SKM-1 treated with dmso at 0.1 percent for 144 hours (cell line): Measurements from ENCODE around the gene RELL1.

Experiments
- DNase-seq: peaks from one replicate; lab custom pipeline; 2025; ENCODE audit not compliant: unreplicated experiment; lab: John Stamatoyannopoulos, UW

The RELL1 gene

GRCh38 chr4:37641886-37642849 lies 44.0 kb downstream of the RELL1 start:
- DNase-seq, result no peak

- DNase-seq, result no peak
These were observed 44.8 kb downstream of the RELL1 start for GRCh38 chr4:37641352-37641751.

GRCh38 chr4:37639551-37640285 lies 46.5 kb downstream of the RELL1 start:
- DNase-seq, result no peak

GRCh38 chr4:37635155-37635554 lies 51.0 kb downstream of the RELL1 start:
- DNase-seq, result no peak

- no peak for DNase-seq
These were observed 52.0 kb downstream of the RELL1 start for GRCh38 chr4:37634180-37634579.

- no peak for DNase-seq
These were observed 53.3 kb downstream of the RELL1 start for GRCh38 chr4:37632836-37633235.

- no peak for DNase-seq
These were observed 54.6 kb downstream of the RELL1 start for GRCh38 chr4:37631551-37631950.

- no peak for DNase-seq
These were observed 56.5 kb downstream of the RELL1 start for GRCh38 chr4:37629713-37630112.

- no peak for DNase-seq
These were observed 57.1 kb downstream of the RELL1 start for GRCh38 chr4:37628977-37629609.

GRCh38 chr4:37627263-37627662 lies 58.9 kb downstream of the RELL1 start:
- DNase-seq, result no peak

GRCh38 chr4:37625499-37625898 lies 60.7 kb downstream of the RELL1 start:
- DNase-seq, result no peak

GRCh38 chr4:37623940-37624339 lies 62.2 kb downstream of the RELL1 start:
- no peak for DNase-seq

- no peak for DNase-seq
These were observed 63.1 kb downstream of the RELL1 start for GRCh38 chr4:37623125-37623524.

- no peak for DNase-seq
These were observed 66.0 kb downstream of the RELL1 start for GRCh38 chr4:37620176-37620575.

- DNase-seq, result no peak
These were observed 70.5 kb downstream of the RELL1 start for GRCh38 chr4:37615720-37616063.

GRCh38 chr4:37615059-37615719 lies 71.0 kb downstream of the RELL1 start:
- no peak for DNase-seq

GRCh38 chr4:37612811-37613210 lies 73.4 kb downstream of the RELL1 start:
- DNase-seq, result no peak

- peak; percentile 29 for DNase-seq
These were observed 76.5 kb downstream of the RELL1 start for GRCh38 chr4:37609626-37610025.

GRCh38 chr4:37607018-37607417 lies 79.2 kb downstream of the RELL1 start:
- DNase-seq, result no peak

GRCh38 chr4:37605843-37606565 lies 80.2 kb downstream of the RELL1 start:
- DNase-seq, result no peak

- peak; percentile 6 for DNase-seq
These were observed 81.7 kb downstream of the RELL1 start for GRCh38 chr4:37604461-37604860.
